ENCODE results near the gene DLGAP1. TPM values are rescaled to one million over a fixed set of nuclear protein-coding genes. Genes with fewer than 3 reads are reported as not detected.

The DLGAP1 gene
- total RNA-seq, 1 experiment from 2014 or later = 0.39 TPM

DNA sequence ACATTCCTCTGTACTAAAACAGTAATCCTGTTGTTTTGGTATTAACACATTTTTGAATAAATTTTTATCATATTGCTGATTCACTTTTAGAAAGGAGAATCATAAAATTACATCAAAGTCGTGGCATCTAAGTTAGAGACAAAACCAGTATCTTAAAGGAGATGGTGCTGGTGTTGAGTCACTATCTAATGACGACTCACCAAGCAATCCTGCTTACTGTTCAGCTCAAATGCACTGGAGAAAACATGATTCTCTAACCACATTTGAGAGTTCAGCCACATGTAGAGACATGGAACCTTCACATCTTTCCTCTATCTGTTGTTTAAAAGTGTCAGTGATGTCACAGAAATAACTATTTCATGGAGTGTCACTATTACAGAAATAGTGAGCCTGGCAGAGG, 531.4 kb downstream of the DLGAP1 start:
- no peak overlapping the region for H3K27ac ChIP-seq (ENCODE audit: low read depth, low read length)
- POLR2A ChIA-PET = no interaction called here
- intact Hi-C loops (cut with micrococcal nuclease) = no loop called here

GRCh38 chr18:3921826-3922225, 533.3 kb downstream of the DLGAP1 start:
- no peaks in the 10 kb centered on the region for H3K36me3 ChIP-seq (ENCODE audit: control insufficient read depth in 1 of 2, insufficient read depth in 2 of 2, low read length in 2 of 2)
- no peak overlapping the region for H3K9ac ChIP-seq (ENCODE audit: low read length)
- DNase-seq (ENCODE audit: low read depth, low spot score) = no peak
- no peaks in the 10 kb centered on the region for H3K9me3 ChIP-seq (ENCODE audit: control insufficient read depth in 1 of 2, insufficient read depth in 1 of 2, low read depth in 1 of 2, low read length in 2 of 2)
- ChIA-PET RAD21 (ENCODE audit: low non-redundant PET in 1 of 2, low total read pairs in 2 of 2, uncharacterized antibody in 2 of 2, unreplicated experiment in 2 of 2) (no interaction called here), CTCF (no interaction called here), POLR2A (no interaction called here)
- H3K4me1 ChIP-seq (ENCODE audit: control insufficient read depth in 1 of 2, insufficient read depth in 2 of 2, low read length in 2 of 2) = no peaks in the 10 kb centered on the region
- peaks cover 6% of the 10 kb centered on the region; the same call in 1 of the 2 replicates for H3K27me3 ChIP-seq (ENCODE audit: insufficient read depth, low read length)
- no peaks in the 10 kb centered on the region for H3K79me2 ChIP-seq (ENCODE audit: insufficient read depth, low read length)
- no peak for TF ChIP-seq EZH2 (IDR thresholded peaks at IDR 0.05)
- no peak for TF ChIP-seq TCF7L2 (IDR thresholded peaks at IDR 0.05; ENCODE audit: borderline replicate concordance, extremely low read depth, insufficient read depth, insufficient read length)
- TF ChIP-seq SIN3A (IDR thresholded peaks at IDR 0.05; ENCODE audit: low read depth) = no peak
- TF ChIP-seq CBX3 (IDR thresholded peaks at IDR 0.05; ENCODE audit: low read depth) = no peak
- TF ChIP-seq POLR2A (IDR thresholded peaks at IDR 0.05; ENCODE audit: borderline replicate concordance, extremely low read depth, insufficient read depth, insufficient read length) = no peak
- TF ChIP-seq, protein P1, sequence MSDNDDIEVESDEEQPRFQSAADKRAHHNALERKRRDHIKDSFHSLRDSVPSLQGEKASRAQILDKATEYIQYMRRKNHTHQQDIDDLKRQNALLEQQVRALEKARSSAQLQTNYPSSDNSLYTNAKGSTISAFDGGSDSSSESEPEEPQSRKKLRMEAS (IDR thresholded peaks at IDR 0.05) = no peak
- H3K27ac ChIP-seq (ENCODE audit: low read depth, low read length) = no peak overlapping the region
- H3K9me2 ChIP-seq (ENCODE audit: insufficient read depth) = no peaks in the 10 kb centered on the region
- no peak overlapping the region for H3K4me2 ChIP-seq (ENCODE audit: low read length)
- H3K4me3 ChIP-seq (replicated peaks in 1 of 2; ENCODE audit: low read depth in 1 of 2, low read length in 2 of 2) = no peak overlapping the region
- intact Hi-C loops (cut with micrococcal nuclease) = no loop called here
- no peaks in the 10 kb centered on the region for H4K20me1 ChIP-seq (ENCODE audit: insufficient read depth)
- BruUV-seq (replicated peaks) = no TSS peak
- ATAC-seq = no peak
- no peak overlapping the region for H2AFZ ChIP-seq (ENCODE audit: low read depth, low read length, poor library complexity, severe bottlenecking)

More for the DNA sequence above, 531.4 kb downstream of the DLGAP1 start:
- H3K4me2 ChIP-seq (ENCODE audit: low read length) = no peak overlapping the region
- ATAC-seq (no peak), DNase-seq (ENCODE audit: low read depth, low spot score) (no peak)
- H3K79me2 ChIP-seq (ENCODE audit: insufficient read depth, low read length) = no peaks in the 10 kb centered on the region
- no peaks in the 10 kb centered on the region for H3K9me3 ChIP-seq (ENCODE audit: control insufficient read depth in 1 of 2, insufficient read depth in 1 of 2, low read depth in 1 of 2, low read length in 2 of 2)
- no peak overlapping the region for H3K9ac ChIP-seq (ENCODE audit: low read length)
- H2AFZ ChIP-seq (ENCODE audit: low read depth, low read length, poor library complexity, severe bottlenecking) = no peak overlapping the region
- H3K9me2 ChIP-seq (ENCODE audit: insufficient read depth) = no peaks in the 10 kb centered on the region
- no peaks in the 10 kb centered on the region for H3K27me3 ChIP-seq (ENCODE audit: insufficient read depth, low read length)
- ChIA-PET RAD21 (ENCODE audit: low non-redundant PET in 1 of 2, low total read pairs in 2 of 2, uncharacterized antibody in 2 of 2, unreplicated experiment in 2 of 2) (no interaction called here), CTCF (no interaction called here)
- no peak overlapping the region for H3K4me3 ChIP-seq (replicated peaks in 1 of 2; ENCODE audit: low read depth in 1 of 2, low read length in 2 of 2)
- no peaks in the 10 kb centered on the region for H3K4me1 ChIP-seq (ENCODE audit: control insufficient read depth in 1 of 2, insufficient read depth in 2 of 2, low read length in 2 of 2)
- BruUV-seq (replicated peaks) = no TSS peak
- no peak for TF ChIP-seq FOSL1 (IDR thresholded peaks at IDR 0.05; ENCODE audit: low read depth)
- TF ChIP-seq EGR1 (IDR thresholded peaks at IDR 0.05; ENCODE audit: low read depth) = no peak
- no peak for TF ChIP-seq EZH2phosphoT487 (IDR thresholded peaks at IDR 0.05; ENCODE audit: borderline replicate concordance)
- TF ChIP-seq POLR2A (IDR thresholded peaks at IDR 0.05; ENCODE audit: borderline replicate concordance, extremely low read depth, insufficient read depth, insufficient read length) = no peak
- TF ChIP-seq CEBPB (IDR thresholded peaks at IDR 0.05; ENCODE audit: low read depth) = no peak
- H4K20me1 ChIP-seq (ENCODE audit: insufficient read depth) = no peaks in the 10 kb centered on the region
- no peaks in the 10 kb centered on the region for H3K36me3 ChIP-seq (ENCODE audit: control insufficient read depth in 1 of 2, insufficient read depth in 2 of 2, low read length in 2 of 2)

Data from HCT116 (cell line).